ENCODE data around the gene ALOX5AP. TPM values are rescaled to one million over a fixed set of nuclear protein-coding genes. Genes with fewer than 3 reads are reported as not detected.

The ALOX5AP gene
- total RNA-seq, 1 donor from 2014 or later: not detected

GRCh38 chr13:30710442-30710841 is 24.9 kb upstream of the ALOX5AP start:
- peaks cover 5% of the 10 kb centered on the region for H3K27me3 Mint-ChIP-seq
- no peaks in the 10 kb centered on the region for H3K9me3 Mint-ChIP-seq (ENCODE audit: low read depth)
- DNase-seq (ENCODE audit: low spot score, unreplicated experiment): no peak
- H3K36me3 Mint-ChIP-seq (ENCODE audit: insufficient read depth): no peaks in the 10 kb centered on the region
- H3K27ac Mint-ChIP-seq: no peak overlapping the region
- no peak overlapping the region for H3K4me3 Mint-ChIP-seq (ENCODE audit: low read depth)
- no peak for TF ChIP-seq CTCF (IDR thresholded peaks at IDR 0.05; ENCODE audit: unreplicated experiment)
- no peaks in the 10 kb centered on the region for H3K4me1 Mint-ChIP-seq (ENCODE audit: low read depth)

- TF ChIP-seq CTCF (IDR thresholded peaks at IDR 0.05; ENCODE audit: unreplicated experiment): no peak
These were observed 24.0 kb upstream of the ALOX5AP start for GRCh38 chr13:30711375-30711774.

GRCh38 chr13:30711837-30712236 is 23.5 kb upstream of the ALOX5AP start:
- Mint-ChIP-seq H3K27me3 (peaks cover 5% of the 10 kb centered on the region), H3K27ac (no peak overlapping the region), H3K9me3 (ENCODE audit: low read depth) (no peaks in the 10 kb centered on the region), H3K36me3 (ENCODE audit: insufficient read depth) (no peaks in the 10 kb centered on the region), H3K4me1 (ENCODE audit: low read depth) (no peaks in the 10 kb centered on the region), H3K4me3 (ENCODE audit: low read depth) (no peak overlapping the region)
- no peak for TF ChIP-seq CTCF (IDR thresholded peaks at IDR 0.05; ENCODE audit: unreplicated experiment)
- no peak for DNase-seq (ENCODE audit: low spot score, unreplicated experiment)

More at GRCh38 chr13:30711375-30711774, 24.0 kb upstream of the ALOX5AP start:
- Mint-ChIP-seq H3K36me3 (ENCODE audit: insufficient read depth) (no peaks in the 10 kb centered on the region), H3K27ac (no peak overlapping the region), H3K4me3 (ENCODE audit: low read depth) (no peak overlapping the region), H3K4me1 (ENCODE audit: low read depth) (no peaks in the 10 kb centered on the region), H3K9me3 (ENCODE audit: low read depth) (no peaks in the 10 kb centered on the region), H3K27me3 (peaks cover 5% of the 10 kb centered on the region)
- no peak for DNase-seq (ENCODE audit: low spot score, unreplicated experiment)

- Mint-ChIP-seq H3K4me3 (ENCODE audit: low read depth) (no peak overlapping the region), H3K9me3 (ENCODE audit: low read depth) (no peaks in the 10 kb centered on the region), H3K27ac (no peak overlapping the region), H3K27me3 (peaks cover 5% of the 10 kb centered on the region), H3K4me1 (ENCODE audit: low read depth) (no peaks in the 10 kb centered on the region), H3K36me3 (ENCODE audit: insufficient read depth) (no peaks in the 10 kb centered on the region)
- no peak for TF ChIP-seq CTCF (IDR thresholded peaks at IDR 0.05; ENCODE audit: unreplicated experiment)
- no peak for DNase-seq (ENCODE audit: low spot score, unreplicated experiment)
These were observed 22.5 kb upstream of the ALOX5AP start for GRCh38 chr13:30712536-30713532.

GRCh38 chr13:30714629-30715371 is 20.5 kb upstream of the ALOX5AP start:
- TF ChIP-seq CTCF (IDR thresholded peaks at IDR 0.05; ENCODE audit: unreplicated experiment): no peak
- H3K27me3 Mint-ChIP-seq: peaks cover 5% of the 10 kb centered on the region
- no peak overlapping the region for H3K4me3 Mint-ChIP-seq (ENCODE audit: low read depth)
- H3K9me3 Mint-ChIP-seq (ENCODE audit: low read depth): no peaks in the 10 kb centered on the region
- H3K4me1 Mint-ChIP-seq (ENCODE audit: low read depth): no peaks in the 10 kb centered on the region
- no peak for DNase-seq (ENCODE audit: low spot score, unreplicated experiment)
- no peak overlapping the region for H3K27ac Mint-ChIP-seq
- no peaks in the 10 kb centered on the region for H3K36me3 Mint-ChIP-seq (ENCODE audit: insufficient read depth)
